RWPE2 (cell line): Measurements from ENCODE around the gene DBP.
"Not testable (repeated sequence)": the region's sequence is repeated elsewhere in the genome, so short reads cannot be mapped to it uniquely, and the experiment has no call there.

Experiments used
- ATAC-seq: fragments of 200-7000 bp; cut with Tn5 transposase; 3 replicates; pipeline ENCODE4 v1.9.1; 2021; ENCODE audit warnings: low read depth
- DNase-seq: peaks from one replicate; pipeline ENCODE4 v3.0.0-alpha.2; 2020; ENCODE audit warnings: low spot score
- H3K27ac ChIP-seq: fragments of 450-650 bp; 2 replicates; pipeline ENCODE4 v1.5.1; 2017; ENCODE audit warnings: mild to moderate bottlenecking; ENCODE audit not compliant: poor library complexity, severe bottlenecking
- H3K27me3 ChIP-seq: fragments of 250-450 bp; sonication (Bioruptor Pico); 2 replicates; pipeline ENCODE4 v1.5.1; 2021; ENCODE audit warnings: mild to moderate bottlenecking, moderate library complexity; ENCODE audit not compliant: insufficient read depth, poor library complexity, severe bottlenecking
- H3K36me3 ChIP-seq: fragments of 250-450 bp; sonication (Bioruptor Pico); 2 replicates; pipeline ENCODE4 v1.5.1; 2020; ENCODE audit warnings: low read depth, mild to moderate bottlenecking, moderate library complexity
- H3K4me1 ChIP-seq: fragments of 250-450 bp; sonication (Bioruptor Pico); 2 replicates; pipeline ENCODE4 v1.5.1; 2021; ENCODE audit warnings: mild to moderate bottlenecking, moderate library complexity; ENCODE audit not compliant: insufficient read depth, poor library complexity, severe bottlenecking
- H3K4me3 ChIP-seq: fragments of 250-450 bp; sonication (Bioruptor Pico); 2 replicates; pipeline ENCODE4 v1.5.1; 2021; ENCODE audit warnings: mild to moderate bottlenecking, moderate library complexity; ENCODE audit not compliant: severe bottlenecking
- H3K9me3 ChIP-seq: fragments of 250-450 bp; sonication (Bioruptor Pico); 2 replicates; pipeline ENCODE4 v1.5.1; 2021; ENCODE audit warnings: mild to moderate bottlenecking, moderate library complexity; ENCODE audit not compliant: severe bottlenecking
- CTCF ChIP-seq: fragments of 450-650 bp; IDR thresholded peaks from one replicate; pipeline ENCODE4 v1.5.1; 2017; ENCODE audit warnings: mild to moderate bottlenecking, moderate library complexity; ENCODE audit not compliant: poor library complexity, severe bottlenecking

DBP gene

GRCh38 chr19:48636859-48637448 is at the start of gene DBP:
Gene DBP, minus strand, starts transcription at chr19:48637379. Its CDS starts 385 bp downstream, at chr19:48636994.
- ATAC-seq (no peak; the same call in 2 of the 3 replicates), DNase-seq (no peak)
- H3K36me3 ChIP-seq: peaks cover 6% of the 10 kb centered on the region; the same call in 1 of the 2 replicates
- H3K4me1 ChIP-seq: peaks cover 29% of the 10 kb centered on the region
- H3K27me3 ChIP-seq: no peaks in the 10 kb centered on the region
- H3K27ac ChIP-seq: peak within 1 kb of the TSS; percentile 90
- TF ChIP-seq CTCF: peak; percentile 16
- H3K4me3 ChIP-seq: peak within 1 kb of the TSS; percentile 48
- no peaks in the 10 kb centered on the region for H3K9me3 ChIP-seq

- H3K4me3 ChIP-seq, H3K4me1 ChIP-seq, DNase-seq, H3K27me3 ChIP-seq, ATAC-seq, H3K27ac ChIP-seq, H3K9me3 ChIP-seq, H3K36me3 ChIP-seq: not testable (repeated sequence)
Measured at GRCh38 chr19:48686637-48687036, 49.5 kb upstream of the DBP start.

GRCh38 chr19:48686088-48686487 is 48.9 kb upstream of the DBP start:
- no peak overlapping the region for H3K27ac ChIP-seq
- peaks cover 3% of the 10 kb centered on the region for H3K4me1 ChIP-seq
- DNase-seq: no peak
- no peak overlapping the region for H3K4me3 ChIP-seq
- no peaks in the 10 kb centered on the region for H3K27me3 ChIP-seq
- no peaks in the 10 kb centered on the region for H3K36me3 ChIP-seq
- no peaks in the 10 kb centered on the region for H3K9me3 ChIP-seq
- TF ChIP-seq CTCF: no peak
- ATAC-seq: no peak

GRCh38 chr19:48685583-48685982 is 48.4 kb upstream of the DBP start:
- Histone ChIP-seq H3K36me3 (no peaks in the 10 kb centered on the region), H3K4me1 (peaks cover 3% of the 10 kb centered on the region), H3K4me3 (no peak overlapping the region), H3K9me3 (no peaks in the 10 kb centered on the region), H3K27me3 (no peaks in the 10 kb centered on the region), H3K27ac (no peak overlapping the region)
- ATAC-seq (peak; percentile 42; the same call in 1 of the 3 replicates), DNase-seq (no peak)
- TF ChIP-seq CTCF: no peak

GRCh38 chr19:48683349-48683748 is 46.2 kb upstream of the DBP start:
- Histone ChIP-seq H3K9me3 (no peaks in the 10 kb centered on the region), H3K4me1 (peaks cover 3% of the 10 kb centered on the region), H3K4me3 (no peak overlapping the region), H3K36me3 (no peaks in the 10 kb centered on the region), H3K27me3 (no peaks in the 10 kb centered on the region), H3K27ac (no peak overlapping the region)
- TF ChIP-seq CTCF: no peak
- ATAC-seq (no peak), DNase-seq (no peak)
